HG03432 (cell line): Measurements from ENCODE around the gene CAPS.
"Not testable (repeated sequence)": the region's sequence is repeated elsewhere in the genome, so short reads cannot be mapped to it uniquely, and the experiment has no call there.

Experiments
- ATAC-seq: cut with Tn5 transposase; IDR thresholded peaks from one replicate; pipeline ENCODE4 v1.9.1; 2021; ENCODE audit warnings: mild to moderate bottlenecking, moderate library complexity; ENCODE audit not compliant: unreplicated experiment

Gene CAPS

GRCh38 chr19:5913739-5914357 lies at the start of gene CAPS:
TSS of gene CAPS (plus strand) at chr19:5914254. CDS start at chr19:5914407, 153 bp downstream.
- no peak for ATAC-seq

GRCh38 chr19:5864725-5865486 lies 49.1 kb upstream of the CAPS start:
- ATAC-seq, result no peak

GRCh38 chr19:5865772-5866171 lies 48.3 kb upstream of the CAPS start:
- no peak for ATAC-seq

DNA sequence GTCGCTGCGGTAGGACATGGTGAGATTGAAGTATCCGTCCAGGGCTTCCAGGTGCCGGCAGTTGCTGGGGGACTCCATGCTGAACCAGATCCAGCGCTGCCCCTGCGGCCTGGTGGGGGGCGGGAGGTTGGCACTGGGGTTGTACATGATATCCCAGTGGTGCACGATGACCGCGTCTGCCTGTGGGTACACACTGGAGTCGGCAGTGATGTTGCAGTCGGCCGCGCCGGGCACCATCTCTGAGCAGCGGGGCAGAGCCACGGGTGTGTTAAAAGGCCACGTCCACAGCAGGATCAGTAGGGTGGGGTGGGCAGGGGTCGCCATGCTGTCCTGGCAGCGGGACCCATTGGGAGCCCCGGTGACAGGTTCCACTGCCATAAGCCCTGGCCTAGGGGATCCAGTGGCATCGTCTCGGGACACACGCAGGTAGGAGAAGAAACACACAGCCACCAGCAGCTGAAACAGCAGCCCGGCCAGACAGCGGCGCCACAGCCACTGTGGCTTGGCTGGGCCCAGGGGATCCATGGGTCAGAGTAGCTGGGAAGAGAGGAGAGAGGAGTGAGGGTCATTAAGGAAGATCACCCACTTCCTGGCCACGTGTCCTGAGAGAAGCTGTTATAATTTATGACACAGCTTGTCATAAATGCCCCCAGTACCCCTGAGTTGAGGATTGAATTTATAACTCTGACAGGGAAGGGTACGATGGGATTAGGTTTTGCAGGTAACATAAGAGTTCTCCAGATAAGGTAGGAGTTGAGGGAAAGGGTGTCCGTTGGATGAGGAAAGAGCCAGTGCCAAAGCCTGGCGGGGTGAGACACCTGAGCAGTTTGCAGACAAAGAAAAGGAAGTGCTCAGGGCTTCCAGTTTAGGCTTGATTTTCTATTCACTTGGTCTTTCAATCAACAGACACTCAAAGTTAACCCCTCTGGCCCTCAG lies 46.6 kb upstream of the CAPS start:
- no peak for ATAC-seq

DNA sequence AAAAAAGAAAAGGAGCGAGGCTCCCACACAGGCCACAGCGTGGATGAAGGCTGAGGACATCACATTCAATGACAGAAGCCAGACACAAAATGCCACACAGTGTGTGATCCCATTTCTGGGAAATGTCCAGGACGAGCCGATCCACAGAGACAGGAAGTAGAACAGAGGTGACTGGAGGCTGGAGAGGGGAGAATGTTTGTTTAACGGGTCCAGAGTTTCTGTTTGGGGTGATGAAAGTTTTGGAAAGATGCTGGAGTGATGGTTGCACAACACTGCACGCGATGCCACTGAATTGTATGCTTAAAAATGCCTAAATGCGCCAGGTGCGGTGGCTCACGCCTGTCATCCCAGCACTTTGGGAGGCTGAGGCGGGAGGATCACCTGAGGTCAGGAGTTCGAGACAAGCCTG lies 43.1 kb upstream of the CAPS start:
- no peak for ATAC-seq

GRCh38 chr19:5873617-5874199 lies 40.3 kb upstream of the CAPS start:
- ATAC-seq, result no peak

DNA sequence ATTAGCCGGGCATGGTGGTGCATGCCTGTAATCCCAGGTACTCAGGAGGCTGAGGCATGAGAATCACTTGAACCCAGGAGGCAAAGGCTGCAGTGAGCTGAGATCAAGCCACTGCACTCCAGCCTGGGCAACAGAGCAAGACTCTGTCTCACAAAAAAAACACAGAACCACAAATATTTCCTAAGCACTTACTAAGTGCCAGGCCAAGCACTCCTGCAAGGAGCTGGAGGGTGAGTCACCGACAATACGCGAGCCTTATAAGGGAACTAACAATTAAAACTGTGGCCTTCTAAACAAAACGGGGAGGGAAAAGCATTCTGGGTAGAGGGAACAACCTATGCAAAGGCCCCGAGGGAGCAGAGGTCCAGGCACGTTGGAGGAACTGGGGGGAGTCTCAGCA lies 39.6 kb upstream of the CAPS start:
- ATAC-seq, result not testable (repeated sequence)

- no peak for ATAC-seq
Measured at GRCh38 chr19:5877427-5877826, 36.6 kb upstream of the CAPS start.

DNA sequence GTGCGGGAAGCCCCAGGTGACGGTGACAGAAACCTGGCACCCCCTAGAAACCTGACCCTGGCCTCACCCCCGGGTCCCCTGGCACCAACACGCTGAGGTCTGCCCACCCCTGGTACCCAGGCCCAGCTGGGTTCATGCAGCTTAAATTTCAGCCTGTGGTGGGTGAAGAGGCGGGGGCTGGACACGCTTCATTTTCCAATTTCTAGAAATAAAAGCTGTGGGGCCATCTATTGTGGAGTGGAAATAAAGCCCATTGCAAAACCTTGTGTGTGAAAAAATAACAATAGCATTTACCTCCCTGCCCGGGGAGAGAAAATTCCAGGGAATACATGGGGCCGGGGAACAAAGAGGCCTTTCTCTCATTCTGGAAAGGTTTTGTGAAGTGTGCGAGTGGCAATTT lies 36.2 kb upstream of the CAPS start:
- ATAC-seq, result no peak

DNA sequence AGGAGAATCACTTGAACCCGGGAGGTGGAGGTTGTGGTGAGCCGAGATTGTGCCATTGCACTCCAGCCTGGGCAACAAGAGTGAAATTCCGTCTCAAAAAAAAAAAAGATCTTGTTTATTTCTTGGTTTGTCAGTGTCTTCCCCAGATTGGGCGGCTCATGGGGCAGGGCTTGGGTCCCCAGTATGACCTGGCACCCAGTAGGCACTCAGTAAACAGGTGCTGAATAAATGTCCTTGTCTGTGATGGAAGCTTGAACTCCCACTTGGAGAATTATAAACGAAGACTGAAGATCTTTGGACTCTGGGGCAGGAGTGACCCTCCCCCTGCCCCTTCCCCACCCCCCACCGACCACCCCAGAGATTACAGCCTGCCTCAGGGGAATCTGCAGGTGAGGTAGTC lies 33.9 kb upstream of the CAPS start:
- ATAC-seq, result no peak

DNA sequence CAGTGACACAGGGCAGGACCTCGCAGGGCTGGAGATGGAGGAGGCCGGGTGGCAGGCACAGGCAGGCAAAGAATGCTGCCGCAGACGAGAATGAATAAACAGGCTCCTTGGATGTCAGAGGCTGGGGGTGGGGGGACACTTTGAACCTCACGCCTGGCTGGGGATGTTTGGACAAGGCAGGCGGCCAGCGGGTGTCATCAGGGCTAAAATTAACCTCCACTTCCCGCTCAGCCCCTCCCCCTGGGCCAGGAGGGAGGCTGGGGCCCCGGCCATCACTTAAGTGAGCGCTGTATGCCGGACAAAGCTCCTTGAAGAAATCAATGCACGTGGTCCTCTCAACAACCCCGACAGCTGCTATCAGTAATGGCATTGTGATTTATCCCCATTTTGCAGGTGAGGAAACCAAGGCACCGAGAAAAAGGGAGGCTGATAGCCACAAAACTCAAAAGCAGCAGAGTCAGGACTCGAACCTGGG lies 33.4 kb upstream of the CAPS start:
- no peak for ATAC-seq

GRCh38 chr19:5881543-5882299 lies 32.3 kb upstream of the CAPS start:
- ATAC-seq, result no peak

- no peak for ATAC-seq
Measured at GRCh38 chr19:5882421-5882968, 31.6 kb upstream of the CAPS start.

DNA sequence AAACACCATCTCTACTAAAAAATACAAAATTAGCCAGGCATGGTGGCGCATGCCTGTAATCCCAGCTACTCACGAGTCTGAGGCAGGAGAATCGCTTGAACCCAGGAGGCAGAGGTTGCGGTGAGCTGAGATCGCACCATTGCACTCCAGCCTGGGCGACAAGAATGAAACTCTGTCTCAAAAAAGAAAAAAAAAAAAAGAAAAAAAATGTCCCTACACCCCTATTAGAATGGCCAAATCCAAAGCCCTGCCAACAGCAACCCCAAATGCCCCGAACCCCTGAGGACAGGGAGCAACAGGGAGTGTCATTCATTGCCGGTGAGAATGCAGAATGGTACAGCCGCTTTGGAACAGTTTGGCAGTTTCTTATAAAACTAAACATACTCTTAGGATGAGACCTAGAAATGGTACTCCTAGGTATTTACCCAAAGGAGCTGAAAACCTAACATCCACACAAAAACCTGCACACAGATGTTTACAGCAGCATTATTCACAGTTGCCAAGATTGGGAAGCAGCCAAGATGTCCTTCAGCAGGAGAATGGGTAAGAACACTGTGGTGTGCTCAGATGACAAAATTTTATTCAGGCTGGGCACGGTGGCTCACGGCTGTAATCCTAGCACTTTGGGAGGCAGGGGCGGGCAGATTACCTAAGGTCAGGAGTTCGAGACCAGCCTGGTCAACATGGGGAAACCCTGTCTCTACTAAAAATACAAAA lies 30.7 kb upstream of the CAPS start:
- ATAC-seq, result not testable (repeated sequence)

DNA sequence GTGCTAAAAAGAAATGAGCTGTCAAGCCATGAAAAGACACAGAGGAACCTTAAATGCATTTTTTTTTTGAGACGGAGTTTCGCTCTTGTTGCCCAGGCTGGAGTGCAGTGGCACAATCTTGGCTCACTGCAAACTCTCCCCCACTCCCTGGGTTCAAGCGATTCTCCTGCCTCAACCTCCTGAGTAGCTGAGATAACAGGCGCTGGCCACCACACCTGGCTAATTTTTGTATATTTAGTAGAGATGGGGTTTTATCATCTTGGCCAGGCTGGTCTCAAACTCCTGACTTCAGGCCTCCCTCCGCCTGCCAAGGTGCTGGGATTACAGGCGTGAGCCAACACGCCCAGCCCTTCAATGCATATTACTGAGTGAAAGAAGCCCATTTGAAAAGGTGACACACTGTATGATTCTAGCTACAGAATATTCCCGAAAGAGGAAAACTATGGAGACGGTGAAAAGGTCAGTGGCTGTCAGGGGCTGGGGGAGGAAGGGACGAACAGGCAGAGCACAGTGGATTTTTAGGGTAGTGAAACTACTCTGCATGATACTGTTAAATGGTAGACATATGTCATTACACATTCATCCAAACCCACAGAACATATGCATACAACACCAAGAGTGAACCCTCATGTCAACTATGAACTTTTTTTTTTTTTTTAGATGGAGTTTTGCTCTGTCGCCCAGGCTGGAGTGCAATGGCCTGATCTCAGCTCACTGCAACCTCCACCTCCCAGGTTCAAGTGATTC lies 29.8 kb upstream of the CAPS start:
- not testable (repeated sequence) for ATAC-seq

DNA sequence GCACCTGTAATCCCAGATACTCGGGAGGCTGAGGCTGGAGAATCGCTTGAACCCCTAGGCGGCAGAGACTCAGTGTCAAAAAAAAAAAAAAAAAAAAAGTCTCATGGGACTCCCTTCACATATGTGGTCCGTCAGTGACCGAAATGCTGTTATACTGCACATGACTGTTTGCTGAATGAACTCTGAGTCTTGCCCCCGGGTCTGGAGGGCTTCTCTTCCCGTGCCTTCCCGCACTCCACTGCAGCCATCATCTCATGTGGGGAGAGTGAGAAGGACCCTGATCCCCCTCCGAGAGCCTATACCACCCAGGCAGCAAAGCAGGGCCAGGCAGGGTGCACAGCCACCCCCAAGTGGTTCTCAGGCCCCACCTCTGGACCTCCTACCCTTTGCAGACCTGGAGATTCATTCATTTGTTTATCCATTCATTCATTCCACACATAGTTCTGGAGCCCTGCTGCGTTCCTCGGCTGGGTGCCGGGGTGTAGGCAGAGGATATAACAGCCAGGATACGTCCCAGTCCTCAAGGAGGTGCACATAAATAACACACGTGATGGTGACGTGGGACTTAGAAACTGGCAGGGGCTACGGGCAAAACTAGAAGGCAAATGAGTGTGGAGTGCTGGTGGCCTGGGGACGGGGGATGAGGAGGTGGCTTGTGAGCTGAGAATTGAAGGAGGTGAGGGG lies 24.6 kb upstream of the CAPS start:
- ATAC-seq, result no peak

DNA sequence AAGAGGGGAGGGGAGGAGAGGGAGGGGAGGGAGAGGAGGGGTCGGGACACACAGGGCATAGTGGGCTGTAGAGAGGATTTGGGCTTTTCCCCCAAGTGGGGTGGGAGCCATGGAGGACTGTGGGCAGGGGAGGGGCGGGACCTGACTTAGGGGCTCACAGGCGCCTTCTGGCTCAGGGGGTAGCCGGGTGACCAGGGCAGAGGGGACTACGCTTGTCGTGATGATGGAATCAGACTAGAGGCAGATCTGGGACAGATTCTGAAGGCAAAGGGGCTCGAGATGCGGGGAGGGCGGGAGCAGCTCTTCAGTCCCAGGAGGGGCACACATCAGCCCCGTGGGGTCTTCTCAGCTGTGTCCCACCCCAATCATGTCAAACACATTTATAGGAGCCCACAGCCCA lies 24.0 kb upstream of the CAPS start:
- ATAC-seq, result no peak

- ATAC-seq, result no peak
Measured at GRCh38 chr19:5891572-5891937, 22.5 kb upstream of the CAPS start.
